GM19467 (cell line): ENCODE results near the gene HBP1.
A peak's percentile ranks its signal among the peaks of the same experiment; 100 is the strongest.

Source experiments
- ATAC-seq: cut with Tn5 transposase; IDR thresholded peaks from one replicate; pipeline ENCODE4 v1.9.1; 2021; ENCODE audit warnings: mild to moderate bottlenecking, moderate library complexity; ENCODE audit not compliant: unreplicated experiment

HBP1 gene

GRCh38 chr7:107180378-107180777, 11.6 kb downstream of the HBP1 start:
- ATAC-seq: no peak

GRCh38 chr7:107181172-107181571, 12.4 kb downstream of the HBP1 start:
- ATAC-seq: no peak

GRCh38 chr7:107185716-107186115, 16.9 kb downstream of the HBP1 start:
- ATAC-seq: no peak

GRCh38 chr7:107186240-107186639, 17.4 kb downstream of the HBP1 start:
- ATAC-seq: no peak

DNA sequence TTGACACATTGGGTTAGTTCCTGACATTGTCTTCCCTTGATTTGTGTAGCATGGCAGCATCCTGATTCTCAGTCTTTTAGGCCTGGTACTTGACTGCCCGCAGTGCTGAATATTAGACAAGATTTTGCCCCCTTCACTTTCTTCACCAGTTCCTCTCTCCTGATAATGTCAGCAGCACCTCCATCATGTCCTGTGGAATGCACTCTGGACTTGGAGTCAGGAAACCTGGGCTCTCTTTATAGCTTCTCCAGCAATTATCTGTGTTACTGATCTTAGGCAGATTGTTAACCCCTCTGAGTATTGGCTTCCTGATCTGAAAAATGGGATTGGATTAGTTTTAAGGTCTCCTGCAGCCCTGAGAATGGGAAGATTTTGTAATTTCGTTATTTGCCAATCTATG, 19.0 kb downstream of the HBP1 start:
- no peak for ATAC-seq

DNA sequence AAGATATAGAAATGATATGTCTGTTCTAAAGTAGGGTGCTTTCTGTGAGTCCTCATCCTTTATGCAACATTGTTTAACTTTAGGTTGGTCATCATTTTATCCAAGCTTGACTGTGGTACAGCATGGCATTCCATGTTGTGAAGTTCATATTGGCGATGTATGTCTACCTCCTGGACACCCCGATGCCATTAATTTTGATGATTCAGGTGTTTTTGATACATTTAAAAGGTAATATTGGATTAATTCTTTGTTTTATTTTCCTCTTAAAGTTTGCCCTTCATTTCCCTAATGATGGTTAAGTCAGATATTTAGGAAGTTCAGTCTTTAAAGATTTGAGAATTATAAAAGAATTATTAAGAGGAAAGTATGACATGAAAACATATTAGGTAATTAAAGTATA, 21.3 kb downstream of the HBP1 start:
- no peak for ATAC-seq

DNA sequence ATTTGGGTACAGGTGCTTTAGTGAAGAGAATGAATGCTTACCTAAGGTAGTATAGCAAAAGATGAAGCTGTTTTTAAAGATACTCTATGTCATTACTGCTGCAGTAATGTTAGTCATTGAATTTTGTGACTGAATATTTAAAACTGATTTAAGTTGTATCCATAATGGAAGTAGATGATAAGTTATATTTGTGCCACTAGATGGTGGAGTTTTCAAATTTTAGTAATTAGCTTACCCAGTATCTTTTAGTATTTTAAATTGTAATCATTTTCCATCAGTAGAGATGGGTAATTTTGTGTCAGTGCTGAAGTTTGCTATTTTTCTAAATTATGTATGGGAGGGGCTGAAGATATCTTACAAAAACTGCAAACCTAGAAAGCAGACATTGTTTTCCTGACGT, 25.2 kb downstream of the HBP1 start:
- ATAC-seq: no peak

GRCh38 chr7:107196834-107197610, 28.2 kb downstream of the HBP1 start:
- no peak for ATAC-seq

- ATAC-seq: peak; percentile 48
Observed at GRCh38 chr7:107201795-107202450, 33.1 kb downstream of the HBP1 start.

- no peak for ATAC-seq
Observed at GRCh38 chr7:107203607-107204006, 34.8 kb downstream of the HBP1 start.

DNA sequence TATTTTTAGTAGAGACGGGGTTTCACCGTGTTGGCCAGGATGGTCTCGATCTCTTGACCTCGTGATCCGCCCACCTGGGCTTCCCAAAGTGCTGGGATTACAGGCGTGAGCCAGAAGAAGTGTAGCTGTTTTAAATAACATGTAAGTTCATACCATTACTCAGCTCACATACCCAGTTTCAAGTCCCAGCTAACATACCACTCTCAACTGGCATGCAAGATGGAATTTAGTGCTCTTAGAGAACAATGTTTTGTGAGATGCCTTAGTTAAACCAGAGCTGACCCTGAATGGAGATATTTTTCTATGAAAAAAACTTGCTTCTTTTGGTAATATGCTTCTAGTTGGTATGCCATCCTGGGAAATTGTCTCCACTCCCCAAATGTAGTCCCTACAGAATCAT, 37.3 kb downstream of the HBP1 start:
- no peak for ATAC-seq

DNA sequence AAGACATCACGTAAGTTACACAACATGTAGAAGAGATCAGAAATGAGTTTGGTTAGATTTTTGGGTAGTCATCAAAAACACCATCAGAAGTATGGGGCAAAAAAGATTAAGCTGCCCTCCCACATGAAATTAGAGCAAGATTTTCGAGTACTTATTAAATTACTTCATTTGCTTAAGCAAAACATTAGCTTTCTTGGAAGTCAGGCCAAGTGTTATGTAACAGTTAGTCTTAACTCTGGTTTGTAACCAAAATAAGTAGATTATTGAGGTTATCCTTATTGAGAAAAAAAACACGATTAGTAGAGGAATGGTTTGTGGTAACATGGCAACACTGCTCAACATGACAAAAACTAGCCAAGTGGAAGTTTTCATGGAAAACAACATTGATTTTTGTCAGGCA, 37.9 kb downstream of the HBP1 start:
- ATAC-seq: no peak

DNA sequence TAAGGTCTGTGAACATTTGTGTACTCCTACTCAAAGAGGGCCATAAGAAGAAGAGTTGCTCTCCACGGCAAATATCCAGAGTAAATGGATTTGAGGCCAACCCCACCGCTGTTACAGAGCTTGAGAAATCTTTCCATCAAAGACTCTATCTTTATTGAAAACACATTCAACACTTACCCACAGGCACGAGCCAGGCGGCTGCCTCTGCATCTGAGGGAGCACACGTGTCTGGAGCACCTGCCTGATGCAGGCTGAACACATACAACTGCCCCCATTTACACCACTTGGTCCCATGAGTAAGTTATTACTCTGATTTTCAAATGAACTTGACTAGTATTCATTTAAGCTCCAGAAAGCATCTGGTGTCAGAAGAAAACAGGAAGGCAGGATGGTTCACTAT, 38.7 kb downstream of the HBP1 start:
- no peak for ATAC-seq

DNA sequence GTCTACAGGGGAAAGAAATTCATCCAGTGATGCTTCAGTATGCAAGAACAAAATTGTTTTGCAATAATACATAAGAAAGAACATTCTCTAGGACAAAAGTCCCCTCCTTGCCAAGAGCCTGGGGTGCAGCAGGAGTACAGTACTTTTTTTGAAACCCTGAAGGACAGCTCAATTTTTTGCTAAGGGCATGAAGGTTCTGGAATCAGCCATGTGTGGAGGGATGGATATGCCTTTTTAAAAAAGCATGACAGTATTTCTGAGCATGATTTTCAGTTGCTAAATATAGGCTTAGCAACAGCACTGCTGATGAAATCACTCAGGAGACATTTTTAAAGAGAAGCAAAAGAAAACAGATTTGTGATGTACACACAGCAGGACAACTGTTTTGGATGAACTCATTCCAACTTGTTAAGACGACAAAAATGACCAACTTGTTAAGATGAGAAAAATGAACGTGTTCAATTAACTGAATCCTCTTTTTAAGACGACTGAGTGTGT, 39.3 kb downstream of the HBP1 start:
- ATAC-seq: no peak

DNA sequence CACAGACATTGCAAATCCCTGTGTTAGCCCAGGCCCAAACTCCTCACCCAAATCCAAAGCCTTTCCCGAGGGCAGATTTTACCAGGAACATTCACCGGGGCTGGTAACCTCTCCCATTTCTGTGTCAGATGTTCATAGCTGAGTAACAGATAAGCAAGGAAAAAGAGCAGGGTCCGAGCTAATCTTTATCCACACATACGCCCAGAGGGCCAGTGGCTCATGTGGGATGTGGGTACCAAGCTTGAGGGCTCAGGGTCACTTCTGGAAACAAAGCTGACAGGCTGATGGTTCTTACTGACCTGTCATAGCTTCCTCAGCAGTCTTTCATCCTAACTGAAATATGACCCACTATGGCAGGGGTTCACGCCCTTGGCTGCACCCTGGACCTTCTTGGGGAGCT, 39.8 kb downstream of the HBP1 start:
- no peak for ATAC-seq

DNA sequence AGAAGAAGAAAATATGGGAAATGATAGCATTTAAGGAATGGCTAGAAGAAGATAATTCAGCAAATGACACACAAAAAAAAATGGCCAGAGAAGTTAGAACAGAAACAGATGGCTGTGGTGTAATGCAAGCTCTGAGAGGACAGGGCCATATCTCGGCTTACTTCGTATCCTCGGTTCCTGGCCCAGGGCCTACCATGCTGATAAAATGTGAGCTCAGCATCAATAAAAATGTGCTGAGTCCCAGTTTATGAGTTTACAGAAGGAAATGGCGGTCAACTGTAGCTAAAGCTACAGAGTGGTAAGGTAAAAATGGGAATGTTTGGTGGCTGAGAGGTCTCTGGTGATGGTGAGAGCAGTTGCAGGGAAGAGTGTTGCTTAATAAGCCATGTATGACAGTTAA, 40.8 kb downstream of the HBP1 start:
- no peak for ATAC-seq

- ATAC-seq: no peak
Observed at GRCh38 chr7:107210400-107210799, 41.6 kb downstream of the HBP1 start.

- no peak for ATAC-seq
Observed at GRCh38 chr7:107212725-107213124, 43.9 kb downstream of the HBP1 start.

DNA sequence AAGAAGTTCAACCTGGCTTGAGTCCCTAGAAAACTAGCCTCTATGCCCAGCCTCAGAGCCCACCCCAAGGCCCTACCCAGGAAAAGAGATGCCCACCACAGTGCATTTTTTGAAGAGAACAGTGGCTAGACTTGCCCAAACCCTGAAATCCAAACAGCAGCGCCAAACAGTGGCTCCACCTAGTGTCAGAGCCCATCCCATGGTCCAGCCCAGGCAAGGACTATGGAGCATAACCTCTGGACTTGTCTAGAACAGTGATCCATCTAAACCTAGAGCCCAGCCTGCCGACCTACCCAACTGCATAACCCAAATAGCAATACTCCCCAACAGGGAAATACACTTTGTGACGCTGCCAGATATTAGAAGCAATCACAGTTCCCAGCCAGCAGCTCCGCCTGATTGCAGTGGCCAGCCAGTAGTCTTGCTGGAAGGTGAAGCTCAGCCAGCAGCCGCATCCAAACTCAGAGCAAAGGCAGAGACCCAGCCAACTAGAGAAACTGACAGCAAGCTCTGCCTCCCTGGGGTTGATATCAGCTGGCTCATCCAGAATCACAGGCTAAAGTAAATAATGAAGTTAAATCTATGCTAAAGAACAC, 44.5 kb downstream of the HBP1 start:
- ATAC-seq: no peak

DNA sequence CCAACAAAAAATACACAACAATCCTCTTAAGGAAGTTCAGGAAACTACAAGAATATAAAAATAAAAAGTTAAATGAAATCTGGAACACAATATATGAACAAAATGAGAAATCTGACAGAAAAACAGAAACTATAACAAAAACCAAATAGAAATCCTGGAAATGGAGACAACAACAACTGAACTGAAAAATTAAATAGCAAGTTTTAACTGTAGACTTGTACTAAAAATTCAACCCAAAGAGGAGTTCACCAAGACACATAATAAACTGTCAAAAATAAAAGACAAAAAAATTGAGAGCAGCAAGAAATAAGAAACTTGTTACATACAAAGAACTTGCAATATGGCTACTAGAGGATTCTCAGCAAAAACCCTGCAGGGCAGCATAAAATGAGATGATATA, 45.1 kb downstream of the HBP1 start:
- ATAC-seq: no peak

- no peak for ATAC-seq
Observed at GRCh38 chr7:107219563-107220244, 50.9 kb downstream of the HBP1 start.

DNA sequence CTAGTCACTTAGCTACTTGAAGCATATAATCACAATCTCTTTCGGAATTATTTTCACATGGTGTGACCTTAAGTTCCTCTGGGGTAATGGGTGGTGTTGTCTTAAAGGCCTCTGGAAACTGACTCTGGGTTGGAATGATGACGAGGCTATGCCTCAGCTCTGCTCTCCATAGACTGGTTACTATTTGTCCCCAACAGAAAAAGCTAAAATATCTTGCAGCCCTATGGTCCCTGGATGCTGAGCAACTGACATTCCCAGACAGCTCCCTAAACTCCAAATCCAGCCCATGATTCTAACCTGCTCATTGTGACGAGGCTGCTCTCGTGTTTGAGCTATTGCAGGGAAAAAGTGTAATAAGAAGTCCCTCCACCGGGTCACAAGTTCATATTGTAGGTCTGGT, 51.6 kb downstream of the HBP1 start:
- ATAC-seq: no peak
